Nephron (organoid): ENCODE data around the gene USP32.

Experiments
- H3K27ac Mint-ChIP-seq, 3 experiments: 2 replicates each; pipeline ENCODE4 v1.8.0; 2020; ENCODE audit warnings: mixed read lengths in 3 of 3, mild to moderate bottlenecking in 2 of 3, moderate library complexity in 1 of 3
- H3K27me3 Mint-ChIP-seq: 2 replicates; pipeline ENCODE4 v1.8.0; 2021; ENCODE audit warnings: low read depth, mild to moderate bottlenecking, moderate library complexity, mixed read lengths
- H3K36me3 Mint-ChIP-seq: 2 replicates; pipeline ENCODE4 v1.8.0; 2020; ENCODE audit warnings: low read depth, mixed read lengths
- H3K4me1 Mint-ChIP-seq: 2 replicates; pipeline ENCODE4 v1.8.0; 2020; ENCODE audit warnings: mixed read lengths
- H3K4me3 Mint-ChIP-seq, 3 experiments: 2 replicates each; pipeline ENCODE4 v1.8.0; 2020; ENCODE audit warnings: mild to moderate bottlenecking in 3 of 3, mixed read lengths in 3 of 3, moderate library complexity in 2 of 3
- H3K9me3 Mint-ChIP-seq: 2 replicates; pipeline ENCODE4 v1.8.0; 2020; ENCODE audit warnings: mixed read lengths
- TF ChIP-seq, protein P1 (sequence below), 3 experiments: fragments of 200-600 bp; sonication (generic); IDR thresholded peaks; one replicate each; pipeline ENCODE4 v1.5.0; 2021; ENCODE audit warnings: antibody characterized with exemption in 3 of 3; ENCODE audit not compliant: unreplicated experiment in 3 of 3

The USP32 gene

DNA sequence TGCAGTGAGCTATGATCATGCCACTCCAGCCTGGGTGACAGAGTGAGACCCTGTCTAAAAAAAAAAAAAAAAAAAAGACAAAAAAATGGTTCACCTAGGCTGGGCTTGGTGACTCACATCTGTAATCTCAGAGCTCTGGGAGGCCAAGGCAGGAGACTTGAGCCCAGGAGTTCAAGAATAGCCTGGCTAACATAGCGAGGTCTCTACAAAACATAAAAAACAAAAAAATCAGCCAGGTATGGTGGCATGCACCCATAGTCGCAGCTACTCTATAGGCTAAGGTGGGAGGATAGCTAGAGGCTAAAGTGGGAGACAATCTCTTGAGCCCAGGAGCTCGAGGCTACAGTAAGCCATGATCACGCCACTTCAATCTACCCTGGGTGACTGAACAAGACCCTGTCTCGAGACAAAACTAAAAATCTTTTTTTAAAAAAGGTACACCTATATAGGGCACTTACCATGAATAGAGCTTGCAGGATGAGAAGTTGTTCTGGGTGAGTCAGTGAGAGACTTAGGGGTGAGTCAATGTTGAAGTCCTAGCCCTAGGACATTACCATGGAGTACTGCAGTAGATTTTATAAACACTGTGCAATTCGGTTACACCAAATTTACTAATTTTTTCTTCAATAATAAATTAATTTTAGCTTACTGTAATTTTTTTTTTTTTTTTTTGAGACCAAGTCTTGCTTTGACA is 19.0 kb downstream of the USP32 start:
- H3K36me3 Mint-ChIP-seq = peaks cover 21% of the 10 kb centered on the region
- no peak overlapping the region for H3K4me3 Mint-ChIP-seq
- no peak overlapping the region for H3K27ac Mint-ChIP-seq
- H3K27me3 Mint-ChIP-seq = no peaks in the 10 kb centered on the region
- H3K4me1 Mint-ChIP-seq = no peaks in the 10 kb centered on the region
- no peaks in the 10 kb centered on the region for H3K9me3 Mint-ChIP-seq
- TF ChIP-seq, protein P1, sequence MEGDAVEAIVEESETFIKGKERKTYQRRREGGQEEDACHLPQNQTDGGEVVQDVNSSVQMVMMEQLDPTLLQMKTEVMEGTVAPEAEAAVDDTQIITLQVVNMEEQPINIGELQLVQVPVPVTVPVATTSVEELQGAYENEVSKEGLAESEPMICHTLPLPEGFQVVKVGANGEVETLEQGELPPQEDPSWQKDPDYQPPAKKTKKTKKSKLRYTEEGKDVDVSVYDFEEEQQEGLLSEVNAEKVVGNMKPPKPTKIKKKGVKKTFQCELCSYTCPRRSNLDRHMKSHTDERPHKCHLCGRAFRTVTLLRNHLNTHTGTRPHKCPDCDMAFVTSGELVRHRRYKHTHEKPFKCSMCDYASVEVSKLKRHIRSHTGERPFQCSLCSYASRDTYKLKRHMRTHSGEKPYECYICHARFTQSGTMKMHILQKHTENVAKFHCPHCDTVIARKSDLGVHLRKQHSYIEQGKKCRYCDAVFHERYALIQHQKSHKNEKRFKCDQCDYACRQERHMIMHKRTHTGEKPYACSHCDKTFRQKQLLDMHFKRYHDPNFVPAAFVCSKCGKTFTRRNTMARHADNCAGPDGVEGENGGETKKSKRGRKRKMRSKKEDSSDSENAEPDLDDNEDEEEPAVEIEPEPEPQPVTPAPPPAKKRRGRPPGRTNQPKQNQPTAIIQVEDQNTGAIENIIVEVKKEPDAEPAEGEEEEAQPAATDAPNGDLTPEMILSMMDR (IDR thresholded peaks at IDR 0.05; ENCODE audit: unreplicated experiment in 3 of 3) = no peak

- Mint-ChIP-seq H3K4me1 (no peaks in the 10 kb centered on the region), H3K27me3 (no peaks in the 10 kb centered on the region), H3K36me3 (peaks cover 16% of the 10 kb centered on the region), H3K27ac (no peak overlapping the region), H3K9me3 (no peaks in the 10 kb centered on the region), H3K4me3 (no peak overlapping the region)
- TF ChIP-seq, protein P1 (IDR thresholded peaks at IDR 0.05; ENCODE audit: unreplicated experiment in 3 of 3) = no peak
Measured at GRCh38 chr17:60371818-60372510, 20.0 kb downstream of the USP32 start.

DNA sequence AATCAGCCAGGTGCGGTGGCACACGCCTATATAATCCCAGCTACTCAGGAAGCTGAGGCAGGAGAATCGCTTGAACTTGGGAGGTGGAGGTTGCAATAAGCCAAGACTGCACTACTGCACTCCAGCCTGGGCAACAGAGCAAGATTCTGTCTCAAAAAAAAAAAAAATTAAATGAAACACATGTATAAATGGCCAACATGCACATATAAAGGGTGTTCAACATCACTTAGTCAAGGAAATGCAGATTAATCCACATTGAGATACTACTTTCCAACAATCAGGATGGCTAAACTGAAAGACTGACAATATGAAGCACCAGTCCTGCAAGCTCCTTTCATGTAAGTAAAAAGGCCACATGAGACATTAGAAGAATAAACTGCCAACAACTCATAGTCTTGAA is 20.5 kb downstream of the USP32 start:
- Mint-ChIP-seq H3K27me3 (no peaks in the 10 kb centered on the region), H3K9me3 (no peaks in the 10 kb centered on the region), H3K4me1 (no peaks in the 10 kb centered on the region), H3K27ac (no peak overlapping the region), H3K36me3 (peaks cover 13% of the 10 kb centered on the region), H3K4me3 (no peak overlapping the region)
- TF ChIP-seq, protein P1 (IDR thresholded peaks at IDR 0.05; ENCODE audit: unreplicated experiment in 3 of 3) = no peak

- Mint-ChIP-seq H3K27ac (no peak overlapping the region), H3K27me3 (no peaks in the 10 kb centered on the region), H3K36me3 (peaks cover 8% of the 10 kb centered on the region), H3K9me3 (no peaks in the 10 kb centered on the region), H3K4me1 (no peaks in the 10 kb centered on the region), H3K4me3 (no peak overlapping the region)
- TF ChIP-seq, protein P1 (IDR thresholded peaks at IDR 0.05; ENCODE audit: unreplicated experiment in 3 of 3) = no peak
Measured at GRCh38 chr17:60369727-60370126, 22.2 kb downstream of the USP32 start.

- Mint-ChIP-seq H3K36me3 (peaks cover 4% of the 10 kb centered on the region), H3K4me1 (peaks cover 4% of the 10 kb centered on the region), H3K27me3 (no peaks in the 10 kb centered on the region), H3K4me3 (no peak overlapping the region), H3K9me3 (no peaks in the 10 kb centered on the region), H3K27ac (no peak overlapping the region)
- TF ChIP-seq, protein P1 (IDR thresholded peaks at IDR 0.05; ENCODE audit: unreplicated experiment in 3 of 3) = no peak
Measured at GRCh38 chr17:60363700-60364405, 28.1 kb downstream of the USP32 start.
